Measurements from ENCODE around the gene MSH3.
"Not testable (repeated sequence)": the region's sequence is repeated elsewhere in the genome, so short reads cannot be mapped to it uniquely, and the experiment has no call there.

MSH3 gene

GRCh38 chr5:80755626-80756025, 101.2 kb downstream of the MSH3 start:
- DNase-seq (ENCODE audit: low spot score) = no peak

- DNase-seq (ENCODE audit: low spot score) = no peak
Observed at GRCh38 chr5:80756292-80756691, 101.8 kb downstream of the MSH3 start.

GRCh38 chr5:80757290-80757689, 102.8 kb downstream of the MSH3 start:
- DNase-seq (ENCODE audit: low spot score) = no peak

GRCh38 chr5:80759866-80760577, 105.6 kb downstream of the MSH3 start:
- DNase-seq (ENCODE audit: low spot score) = no peak

- DNase-seq (ENCODE audit: low spot score) = no peak
Observed at GRCh38 chr5:80760680-80761079, 106.2 kb downstream of the MSH3 start.

- DNase-seq (ENCODE audit: low spot score) = no peak
Observed at GRCh38 chr5:80761176-80761575, 106.7 kb downstream of the MSH3 start.

GRCh38 chr5:80761966-80762365, 107.5 kb downstream of the MSH3 start:
- DNase-seq (ENCODE audit: low spot score) = no peak

- no peak for DNase-seq (ENCODE audit: low spot score)
Observed at GRCh38 chr5:80762573-80762972, 108.1 kb downstream of the MSH3 start.

- DNase-seq (ENCODE audit: low spot score) = no peak
Observed at GRCh38 chr5:80763211-80763610, 108.8 kb downstream of the MSH3 start.

GRCh38 chr5:80763873-80764647, 109.6 kb downstream of the MSH3 start:
- no peak for DNase-seq (ENCODE audit: low spot score)

- no peak for DNase-seq (ENCODE audit: low spot score)
Observed at GRCh38 chr5:80764786-80765185, 110.3 kb downstream of the MSH3 start.

GRCh38 chr5:80777347-80778287, 123.2 kb downstream of the MSH3 start:
- DNase-seq (ENCODE audit: low spot score) = no peak

GRCh38 chr5:80780024-80780423, 125.6 kb downstream of the MSH3 start:
- DNase-seq (ENCODE audit: low spot score) = no peak

GRCh38 chr5:80780761-80781285, 126.4 kb downstream of the MSH3 start:
- DNase-seq (ENCODE audit: low spot score) = no peak

- no peak for DNase-seq (ENCODE audit: low spot score)
Observed at GRCh38 chr5:80781356-80781755, 126.9 kb downstream of the MSH3 start.

- no peak for DNase-seq (ENCODE audit: low spot score)
Observed at GRCh38 chr5:80782626-80783025, 128.2 kb downstream of the MSH3 start.

GRCh38 chr5:80783751-80784150, 129.3 kb downstream of the MSH3 start:
- not testable (repeated sequence) for DNase-seq (ENCODE audit: low spot score)

GRCh38 chr5:80784451-80784850, 130.0 kb downstream of the MSH3 start:
- no peak for DNase-seq (ENCODE audit: low spot score)

GRCh38 chr5:80789319-80790016, 135.0 kb downstream of the MSH3 start:
- DNase-seq (ENCODE audit: low spot score) = not testable (repeated sequence)

- no peak for DNase-seq (ENCODE audit: low spot score)
Observed at GRCh38 chr5:80790698-80791097, 136.2 kb downstream of the MSH3 start.

GRCh38 chr5:80793354-80793753, 138.9 kb downstream of the MSH3 start:
- no peak for DNase-seq (ENCODE audit: low spot score)

GRCh38 chr5:80796846-80797245, 142.4 kb downstream of the MSH3 start:
- DNase-seq (ENCODE audit: low spot score) = no peak
